Neural cell (in vitro differentiated cells): ENCODE measurements around the gene KIF4A. TPM values are rescaled to one million over a fixed set of nuclear protein-coding genes. Genes with fewer than 3 reads are reported as not detected.
"Not testable (repeated sequence)": the region's sequence is repeated elsewhere in the genome, so short reads cannot be mapped to it uniquely, and the experiment has no call there.

ENCODE experiments used
- H2AFZ ChIP-seq: fragments of 200-600, 300-800 bp; sonication (generic), shearing (Covaris generic); 2 replicates; pipeline ENCODE4 v1.6.0; 2014; ENCODE audit warnings: low read depth, mild to moderate bottlenecking, antibody characterized with exemption, low read length, moderate library complexity
- H3F3A ChIP-seq: fragments of 200-600 bp; shearing (Covaris generic); 2 replicates; pipeline ENCODE4 v1.6.1; 2016; ENCODE audit warnings: mild to moderate bottlenecking, moderate library complexity, mixed read lengths, antibody characterized with exemption, low read length; ENCODE audit not compliant: insufficient read depth, poor library complexity, severe bottlenecking
- H3K27ac ChIP-seq: fragments of 200-600, 300-800 bp; sonication (generic), shearing (Covaris generic); 2 replicates; pipeline ENCODE4 v1.5.1; 2014; ENCODE audit warnings: mild to moderate bottlenecking, low read length, moderate library complexity
- H3K27me3 ChIP-seq: fragments of 300-800, 200-600 bp; sonication (generic), shearing (Covaris generic); 2 replicates; pipeline ENCODE4 v1.6.0; 2014; ENCODE audit warnings: mild to moderate bottlenecking, low read depth, low read length, moderate library complexity; ENCODE audit not compliant: insufficient read depth
- H3K36me3 ChIP-seq: fragments of 300-800, 200-600 bp; sonication (generic), shearing (Covaris generic); 2 replicates; pipeline ENCODE4 v1.5.1; 2014; ENCODE audit warnings: mild to moderate bottlenecking, antibody characterized with exemption, low read length, moderate library complexity; ENCODE audit not compliant: insufficient read depth
- H3K4me2 ChIP-seq: fragments of 300-800, 200-600 bp; sonication (generic), shearing (Covaris generic); 2 replicates; pipeline ENCODE4 v1.6.0; 2014; ENCODE audit warnings: mild to moderate bottlenecking, low read length
- H3K4me3 ChIP-seq: fragments of 300-800, 200-600 bp; sonication (generic), shearing (Covaris generic); 2 replicates; pipeline ENCODE4 v1.5.1; 2014; ENCODE audit warnings: mild to moderate bottlenecking, low read length, moderate library complexity
- H3K79me2 ChIP-seq: fragments of 200-600 bp; shearing (Covaris generic); replicated peaks from 2 replicates; pipeline ENCODE4 v1.6.0; 2014; ENCODE audit warnings: mild to moderate bottlenecking, low read length, moderate library complexity; ENCODE audit not compliant: insufficient read depth
- H3K9ac ChIP-seq: fragments of 300-800, 200-600 bp; sonication (generic), shearing (Covaris generic); 2 replicates; pipeline ENCODE4 v1.6.1; 2016; ENCODE audit warnings: mild to moderate bottlenecking, low read length, mixed read lengths
- H3K9me2 ChIP-seq: fragments of 200-600 bp; shearing (Covaris generic); 2 replicates; pipeline ENCODE4 v1.6.1; 2016; ENCODE audit warnings: mild to moderate bottlenecking, low read length, mixed read lengths; ENCODE audit not compliant: insufficient read depth
- H3K9me3 ChIP-seq: fragments of 200-600, 300-800 bp; sonication (generic), shearing (Covaris generic); 2 replicates; pipeline ENCODE4 v1.6.1; 2016; ENCODE audit warnings: mild to moderate bottlenecking, mixed run types, low read length, moderate library complexity, mixed read lengths
- H4K20me1 ChIP-seq: fragments of 200-600 bp; shearing (Covaris generic); 2 replicates; pipeline ENCODE4 v1.6.1; 2016; ENCODE audit warnings: mild to moderate bottlenecking, mixed run types; ENCODE audit not compliant: insufficient read depth
- EP300 ChIP-seq: fragments of 450-650 bp; conservative IDR thresholded peaks from 2 replicates; pipeline ENCODE4 v1.6.1; 2014; ENCODE audit warnings: antibody characterized with exemption, mild to moderate bottlenecking, moderate library complexity; ENCODE audit not compliant: poor library complexity, severe bottlenecking
- EZH2 ChIP-seq: fragments of 200-600, 300-800 bp; shearing (Covaris generic), sonication (generic); IDR thresholded peaks from 2 replicates; pipeline ENCODE4 v1.6.1; 2014; ENCODE audit warnings: antibody characterized with exemption, low read length, borderline replicate concordance, mild to moderate bottlenecking; ENCODE audit not compliant: insufficient read depth, poor library complexity, severe bottlenecking
- MXI1 ChIP-seq: fragments of 450-650 bp; conservative IDR thresholded peaks from 2 replicates; pipeline ENCODE4 v1.6.1; 2014; ENCODE audit warnings: antibody characterized with exemption, mild to moderate bottlenecking; ENCODE audit not compliant: poor library complexity, severe bottlenecking
- POLR2AphosphoS5 ChIP-seq: IDR thresholded peaks from 2 replicates; pipeline ENCODE4 v1.6.1; 2012
- RAD21 ChIP-seq: fragments of 450-650 bp; conservative IDR thresholded peaks from 2 replicates; pipeline ENCODE4 v1.6.1; 2014; ENCODE audit warnings: antibody characterized with exemption, mild to moderate bottlenecking, moderate library complexity
- SMC3 ChIP-seq: fragments of 450-650 bp; conservative IDR thresholded peaks from 2 replicates; pipeline ENCODE4 v1.6.1; 2014; ENCODE audit warnings: antibody characterized with exemption, mild to moderate bottlenecking, moderate library complexity; ENCODE audit not compliant: poor library complexity
- TAF1 ChIP-seq: IDR thresholded peaks from 2 replicates; pipeline ENCODE4 v1.6.1; 2012; ENCODE audit warnings: low read depth
- polyA plus RNA-seq: library from polyadenylated mRNA; depleted of rRNA; stranded (reverse); fragments of >200 nt; gene quantifications from 2 replicates; pipeline ENCODE4 v1.2.3, GENCODE V29; 2014
- TF ChIP-seq, protein P1 (sequence below): fragments of 450-650 bp; IDR thresholded peaks from 2 replicates; pipeline ENCODE4 v1.5.1; 2014; ENCODE audit warnings: antibody characterized with exemption, mild to moderate bottlenecking, moderate library complexity; ENCODE audit not compliant: poor library complexity, severe bottlenecking
- TF ChIP-seq, protein P2 (sequence below): IDR thresholded peaks from 2 replicates; pipeline ENCODE4 v1.6.1; 2012; ENCODE audit warnings: borderline replicate concordance

The KIF4A gene
- polyA plus RNA-seq, 1 donor from 2014 or later, result 1.1 TPM

DNA sequence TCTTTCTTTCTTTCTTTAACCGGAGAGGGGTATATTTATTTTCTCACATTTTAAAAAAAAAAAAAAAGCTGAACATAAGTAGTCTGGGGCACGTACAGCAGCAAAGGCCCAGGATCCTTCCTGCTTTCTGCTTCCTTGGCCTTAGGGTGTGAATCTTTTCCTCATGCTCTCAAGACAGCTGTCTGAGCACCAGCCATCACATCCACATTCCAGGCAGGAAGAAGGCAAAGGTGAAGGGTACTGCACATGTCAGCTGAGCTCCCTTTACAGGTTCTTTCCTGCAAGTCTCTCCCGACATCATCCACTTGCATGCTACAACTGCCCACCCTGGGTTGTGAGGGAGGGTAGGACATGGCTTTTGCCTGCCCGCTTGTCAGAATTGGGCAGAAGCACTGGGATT is 69.6 kb downstream of the KIF4A start:
- no peak overlapping the region for H3K9ac ChIP-seq
- H3K4me2 ChIP-seq, result no peak overlapping the region
- H4K20me1 ChIP-seq, result no peaks in the 10 kb centered on the region
- H3K79me2 ChIP-seq, result no peaks in the 10 kb centered on the region
- H3K27ac ChIP-seq, result no peak overlapping the region
- H3K9me2 ChIP-seq, result no peaks in the 10 kb centered on the region
- no peak overlapping the region for H2AFZ ChIP-seq
- H3K4me3 ChIP-seq, result no peak overlapping the region
- H3K36me3 ChIP-seq, result no peaks in the 10 kb centered on the region
- H3F3A ChIP-seq, result no peaks in the 10 kb centered on the region
- no peaks in the 10 kb centered on the region for H3K9me3 ChIP-seq
- no peak for TF ChIP-seq EP300
- no peaks in the 10 kb centered on the region for H3K27me3 ChIP-seq

DNA sequence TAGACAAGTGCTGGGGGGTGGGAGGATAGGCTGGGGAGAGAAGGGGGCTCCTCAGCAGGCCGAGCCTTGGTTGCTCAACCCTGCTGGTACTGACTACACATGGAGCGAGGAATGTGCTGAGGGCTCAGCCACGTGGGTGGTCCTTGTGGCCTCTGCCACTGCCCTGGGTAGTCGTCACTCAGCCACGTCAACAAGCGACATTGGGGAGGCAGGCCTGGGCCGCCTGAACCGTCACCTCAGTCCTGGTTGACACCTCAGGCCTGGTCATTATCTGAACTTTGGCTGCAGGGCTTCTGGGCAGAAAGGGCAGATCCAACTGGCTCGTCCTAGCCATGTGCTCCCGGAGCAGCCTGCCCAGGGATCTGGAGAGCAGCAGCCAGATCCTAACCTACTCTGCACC is 70.5 kb downstream of the KIF4A start:
- Histone ChIP-seq H4K20me1 (no peaks in the 10 kb centered on the region), H3K79me2 (no peaks in the 10 kb centered on the region), H3K9me3 (no peaks in the 10 kb centered on the region), H3K9me2 (no peaks in the 10 kb centered on the region), H3K4me3 (no peak overlapping the region), H3F3A (no peaks in the 10 kb centered on the region), H3K36me3 (no peaks in the 10 kb centered on the region), H3K27me3 (no peaks in the 10 kb centered on the region), H3K27ac (no peak overlapping the region), H2AFZ (no peak overlapping the region), H3K4me2 (no peak overlapping the region), H3K9ac (no peak overlapping the region)
- TF ChIP-seq, protein P1, sequence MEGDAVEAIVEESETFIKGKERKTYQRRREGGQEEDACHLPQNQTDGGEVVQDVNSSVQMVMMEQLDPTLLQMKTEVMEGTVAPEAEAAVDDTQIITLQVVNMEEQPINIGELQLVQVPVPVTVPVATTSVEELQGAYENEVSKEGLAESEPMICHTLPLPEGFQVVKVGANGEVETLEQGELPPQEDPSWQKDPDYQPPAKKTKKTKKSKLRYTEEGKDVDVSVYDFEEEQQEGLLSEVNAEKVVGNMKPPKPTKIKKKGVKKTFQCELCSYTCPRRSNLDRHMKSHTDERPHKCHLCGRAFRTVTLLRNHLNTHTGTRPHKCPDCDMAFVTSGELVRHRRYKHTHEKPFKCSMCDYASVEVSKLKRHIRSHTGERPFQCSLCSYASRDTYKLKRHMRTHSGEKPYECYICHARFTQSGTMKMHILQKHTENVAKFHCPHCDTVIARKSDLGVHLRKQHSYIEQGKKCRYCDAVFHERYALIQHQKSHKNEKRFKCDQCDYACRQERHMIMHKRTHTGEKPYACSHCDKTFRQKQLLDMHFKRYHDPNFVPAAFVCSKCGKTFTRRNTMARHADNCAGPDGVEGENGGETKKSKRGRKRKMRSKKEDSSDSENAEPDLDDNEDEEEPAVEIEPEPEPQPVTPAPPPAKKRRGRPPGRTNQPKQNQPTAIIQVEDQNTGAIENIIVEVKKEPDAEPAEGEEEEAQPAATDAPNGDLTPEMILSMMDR, result no peak
- TF ChIP-seq POLR2AphosphoS5, result no peak
- TF ChIP-seq RAD21, result no peak
- no peak for TF ChIP-seq SMC3
- no peak for TF ChIP-seq TAF1
- no peak for TF ChIP-seq EP300
- no peak for TF ChIP-seq MXI1
- TF ChIP-seq, protein P2, sequence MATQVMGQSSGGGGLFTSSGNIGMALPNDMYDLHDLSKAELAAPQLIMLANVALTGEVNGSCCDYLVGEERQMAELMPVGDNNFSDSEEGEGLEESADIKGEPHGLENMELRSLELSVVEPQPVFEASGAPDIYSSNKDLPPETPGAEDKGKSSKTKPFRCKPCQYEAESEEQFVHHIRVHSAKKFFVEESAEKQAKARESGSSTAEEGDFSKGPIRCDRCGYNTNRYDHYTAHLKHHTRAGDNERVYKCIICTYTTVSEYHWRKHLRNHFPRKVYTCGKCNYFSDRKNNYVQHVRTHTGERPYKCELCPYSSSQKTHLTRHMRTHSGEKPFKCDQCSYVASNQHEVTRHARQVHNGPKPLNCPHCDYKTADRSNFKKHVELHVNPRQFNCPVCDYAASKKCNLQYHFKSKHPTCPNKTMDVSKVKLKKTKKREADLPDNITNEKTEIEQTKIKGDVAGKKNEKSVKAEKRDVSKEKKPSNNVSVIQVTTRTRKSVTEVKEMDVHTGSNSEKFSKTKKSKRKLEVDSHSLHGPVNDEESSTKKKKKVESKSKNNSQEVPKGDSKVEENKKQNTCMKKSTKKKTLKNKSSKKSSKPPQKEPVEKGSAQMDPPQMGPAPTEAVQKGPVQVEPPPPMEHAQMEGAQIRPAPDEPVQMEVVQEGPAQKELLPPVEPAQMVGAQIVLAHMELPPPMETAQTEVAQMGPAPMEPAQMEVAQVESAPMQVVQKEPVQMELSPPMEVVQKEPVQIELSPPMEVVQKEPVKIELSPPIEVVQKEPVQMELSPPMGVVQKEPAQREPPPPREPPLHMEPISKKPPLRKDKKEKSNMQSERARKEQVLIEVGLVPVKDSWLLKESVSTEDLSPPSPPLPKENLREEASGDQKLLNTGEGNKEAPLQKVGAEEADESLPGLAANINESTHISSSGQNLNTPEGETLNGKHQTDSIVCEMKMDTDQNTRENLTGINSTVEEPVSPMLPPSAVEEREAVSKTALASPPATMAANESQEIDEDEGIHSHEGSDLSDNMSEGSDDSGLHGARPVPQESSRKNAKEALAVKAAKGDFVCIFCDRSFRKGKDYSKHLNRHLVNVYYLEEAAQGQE, result no peak
- no peak for TF ChIP-seq EZH2

DNA sequence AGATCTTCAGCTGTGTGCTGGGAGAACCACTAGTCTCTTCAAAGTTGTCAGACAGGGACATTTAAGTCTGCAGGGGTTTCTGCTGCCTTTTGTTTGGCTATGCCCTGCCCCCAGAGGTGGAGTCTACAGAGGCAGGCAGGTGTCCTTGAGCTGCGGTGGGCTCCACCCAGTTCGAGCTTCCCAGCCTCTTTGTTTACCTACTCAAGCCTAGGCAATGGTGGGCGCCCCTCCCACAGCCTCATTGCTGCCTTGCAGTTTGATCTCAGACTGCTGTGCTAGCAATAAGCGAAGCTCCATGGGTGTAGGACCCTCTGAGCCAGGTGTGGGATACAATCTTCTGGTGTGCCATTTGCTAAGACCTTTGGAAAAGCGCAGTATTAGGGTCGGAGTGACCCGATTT is 78.8 kb downstream of the KIF4A start:
- not testable (repeated sequence) for H3K9ac ChIP-seq

More for the DNA sequence above, 78.8 kb downstream of the KIF4A start:
- not testable (repeated sequence) for H3K79me2 ChIP-seq, H3K9me2 ChIP-seq, H3F3A ChIP-seq, H3K27ac ChIP-seq, H3K27me3 ChIP-seq, H3K9me3 ChIP-seq, H4K20me1 ChIP-seq, H2AFZ ChIP-seq, H3K4me2 ChIP-seq, H3K4me3 ChIP-seq, H3K36me3 ChIP-seq
